ENCODE data around the gene DOCK1.

The DOCK1 gene

GRCh38 chr10:127406018-127406550 is 500.9 kb downstream of the DOCK1 start:
- Histone ChIP-seq H3K9me3 (ENCODE audit: control insufficient read depth, low read length) (no peaks in the 10 kb centered on the region), H3K4me1 (ENCODE audit: control insufficient read depth, insufficient read depth, low read length) (no peaks in the 10 kb centered on the region), H3K4me3 (ENCODE audit: low read length) (no peak overlapping the region), H3K27me3 (ENCODE audit: control insufficient read depth, insufficient read depth, low read length) (no peaks in the 10 kb centered on the region), H3K9ac (ENCODE audit: low read length) (no peak overlapping the region), H3K36me3 (ENCODE audit: control insufficient read depth, insufficient read depth, low read length) (no peaks in the 10 kb centered on the region)

GRCh38 chr10:127407551-127407950 is 502.3 kb downstream of the DOCK1 start:
- no peaks in the 10 kb centered on the region for H3K27me3 ChIP-seq (ENCODE audit: control insufficient read depth, insufficient read depth, low read length)
- no peak overlapping the region for H3K4me3 ChIP-seq (ENCODE audit: low read length)
- H3K36me3 ChIP-seq (ENCODE audit: control insufficient read depth, insufficient read depth, low read length) = no peaks in the 10 kb centered on the region
- no peak overlapping the region for H3K9ac ChIP-seq (ENCODE audit: low read length)
- no peaks in the 10 kb centered on the region for H3K4me1 ChIP-seq (ENCODE audit: control insufficient read depth, insufficient read depth, low read length)
- H3K9me3 ChIP-seq (ENCODE audit: control insufficient read depth, low read length) = no peaks in the 10 kb centered on the region

DNA sequence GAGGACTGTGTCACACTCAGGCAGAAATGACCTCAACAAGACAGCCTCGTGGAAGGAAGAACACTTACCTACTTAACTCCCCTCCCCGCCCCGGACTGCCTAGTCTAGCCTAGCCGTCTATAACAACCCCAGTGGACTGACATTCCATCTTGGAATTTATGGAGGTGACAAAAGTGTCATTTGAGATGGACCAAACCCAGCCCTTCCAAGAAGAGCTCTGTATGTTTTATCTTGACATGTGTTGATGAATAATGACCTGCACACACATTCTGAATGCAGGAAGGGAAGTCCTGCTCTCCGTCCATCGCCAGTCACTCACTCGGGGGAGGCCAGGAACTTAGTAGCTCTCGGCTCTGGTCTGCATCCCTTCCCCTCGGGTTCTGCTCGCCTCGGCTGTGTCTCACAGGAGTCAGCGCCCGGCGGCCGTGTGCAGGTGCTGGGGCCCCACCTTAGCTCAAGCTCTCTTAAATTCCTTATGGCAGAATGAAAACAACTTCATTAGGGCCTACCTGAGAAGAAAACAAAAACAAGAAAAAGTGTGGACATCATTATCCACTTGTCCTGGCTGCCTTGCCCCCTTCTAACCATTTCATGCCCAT is 503.0 kb downstream of the DOCK1 start:
- Histone ChIP-seq H3K9ac (ENCODE audit: low read length) (no peak overlapping the region), H3K4me1 (ENCODE audit: control insufficient read depth, insufficient read depth, low read length) (no peaks in the 10 kb centered on the region), H3K36me3 (ENCODE audit: control insufficient read depth, insufficient read depth, low read length) (no peaks in the 10 kb centered on the region), H3K9me3 (ENCODE audit: control insufficient read depth, low read length) (no peaks in the 10 kb centered on the region), H3K4me3 (ENCODE audit: low read length) (no peak overlapping the region), H3K27me3 (ENCODE audit: control insufficient read depth, insufficient read depth, low read length) (no peaks in the 10 kb centered on the region)

GRCh38 chr10:127408733-127409132 is 503.5 kb downstream of the DOCK1 start:
- Histone ChIP-seq H3K9me3 (ENCODE audit: control insufficient read depth, low read length) (no peaks in the 10 kb centered on the region), H3K36me3 (ENCODE audit: control insufficient read depth, insufficient read depth, low read length) (no peaks in the 10 kb centered on the region), H3K4me1 (ENCODE audit: control insufficient read depth, insufficient read depth, low read length) (no peaks in the 10 kb centered on the region), H3K27me3 (ENCODE audit: control insufficient read depth, insufficient read depth, low read length) (no peaks in the 10 kb centered on the region), H3K4me3 (ENCODE audit: low read length) (no peak overlapping the region), H3K9ac (ENCODE audit: low read length) (no peak overlapping the region)

GRCh38 chr10:127410030-127410429 is 504.8 kb downstream of the DOCK1 start:
- Histone ChIP-seq H3K36me3 (ENCODE audit: control insufficient read depth, insufficient read depth, low read length) (no peaks in the 10 kb centered on the region), H3K9me3 (ENCODE audit: control insufficient read depth, low read length) (no peaks in the 10 kb centered on the region), H3K4me3 (ENCODE audit: low read length) (no peak overlapping the region), H3K27me3 (ENCODE audit: control insufficient read depth, insufficient read depth, low read length) (no peaks in the 10 kb centered on the region), H3K9ac (ENCODE audit: low read length) (no peak overlapping the region), H3K4me1 (ENCODE audit: control insufficient read depth, insufficient read depth, low read length) (no peaks in the 10 kb centered on the region)

DNA sequence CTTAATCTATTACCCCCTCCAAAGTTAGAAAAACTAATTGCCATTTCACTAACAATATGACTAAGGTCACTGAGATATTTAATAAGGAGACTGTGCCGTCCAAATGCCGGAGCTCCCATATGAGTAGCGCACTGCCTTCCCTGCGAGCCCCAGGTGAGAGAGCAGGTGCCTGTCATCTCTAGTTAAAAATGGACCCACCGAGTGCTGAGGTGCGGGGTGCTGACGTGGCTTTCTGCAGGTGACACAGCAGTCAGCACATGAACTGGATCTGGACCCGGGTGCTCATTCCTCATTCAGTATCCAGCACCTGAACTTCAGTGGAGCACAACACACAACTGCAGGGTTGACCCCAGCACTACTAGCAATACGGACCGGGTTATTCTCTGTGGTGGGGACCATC is 505.8 kb downstream of the DOCK1 start:
- H3K9ac ChIP-seq (ENCODE audit: low read length) = no peak overlapping the region
- H3K9me3 ChIP-seq (ENCODE audit: control insufficient read depth, low read length) = no peaks in the 10 kb centered on the region
- no peaks in the 10 kb centered on the region for H3K4me1 ChIP-seq (ENCODE audit: control insufficient read depth, insufficient read depth, low read length)
- no peaks in the 10 kb centered on the region for H3K27me3 ChIP-seq (ENCODE audit: control insufficient read depth, insufficient read depth, low read length)
- H3K4me3 ChIP-seq (ENCODE audit: low read length) = no peak overlapping the region
- H3K36me3 ChIP-seq (ENCODE audit: control insufficient read depth, insufficient read depth, low read length) = no peaks in the 10 kb centered on the region

DNA sequence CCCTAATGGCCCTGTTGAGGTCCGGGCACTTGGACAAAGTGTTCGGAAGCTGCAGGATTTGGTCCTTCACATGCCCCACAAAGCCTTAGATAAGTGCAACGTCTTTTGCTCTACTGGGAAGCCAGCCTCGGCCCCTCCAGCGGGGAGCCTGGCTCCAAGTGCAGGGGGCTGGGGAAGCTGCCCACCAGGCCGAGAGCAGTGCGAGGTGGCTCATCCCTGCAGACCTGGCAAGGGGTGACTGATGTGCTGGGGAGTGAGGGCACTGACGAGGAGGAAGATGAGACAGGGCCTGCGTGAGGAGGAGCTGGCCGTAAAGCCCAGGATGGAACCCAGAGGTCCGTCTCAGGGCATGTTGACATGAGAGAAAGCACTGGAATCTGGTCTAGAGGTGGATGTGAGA is 508.1 kb downstream of the DOCK1 start:
- no peak overlapping the region for H3K4me3 ChIP-seq (ENCODE audit: low read length)
- no peaks in the 10 kb centered on the region for H3K36me3 ChIP-seq (ENCODE audit: control insufficient read depth, insufficient read depth, low read length)

DNA sequence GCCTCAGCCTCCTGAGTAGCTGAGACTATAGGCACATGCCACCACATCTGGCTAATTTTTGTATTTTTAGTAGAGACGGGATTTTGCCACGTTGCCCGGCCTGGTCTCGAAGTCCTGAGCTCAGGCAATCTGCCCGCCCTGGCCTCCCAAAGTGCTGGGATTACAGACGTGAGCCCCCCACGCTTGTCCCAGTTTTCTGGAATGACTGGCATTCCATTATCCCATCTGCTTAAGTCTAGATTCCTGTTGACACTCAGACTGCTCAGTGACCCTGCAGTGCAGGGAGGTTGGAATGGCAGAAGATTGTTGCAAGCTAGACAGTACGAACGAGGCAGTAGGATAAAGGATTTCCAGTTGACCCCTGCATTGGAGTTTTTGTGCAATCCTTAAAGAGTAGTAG is 508.8 kb downstream of the DOCK1 start:
- H3K4me1 ChIP-seq (ENCODE audit: control insufficient read depth, insufficient read depth, low read length) = no peaks in the 10 kb centered on the region
- no peaks in the 10 kb centered on the region for H3K9me3 ChIP-seq (ENCODE audit: control insufficient read depth, low read length)
- H3K27me3 ChIP-seq (ENCODE audit: control insufficient read depth, insufficient read depth, low read length) = no peaks in the 10 kb centered on the region
- H3K9ac ChIP-seq (ENCODE audit: low read length) = no peak overlapping the region
- H3K4me3 ChIP-seq (ENCODE audit: low read length) = no peak overlapping the region
- H3K36me3 ChIP-seq (ENCODE audit: control insufficient read depth, insufficient read depth, low read length) = no peaks in the 10 kb centered on the region

More for the DNA sequence above, 508.1 kb downstream of the DOCK1 start:
- Histone ChIP-seq H3K27me3 (ENCODE audit: control insufficient read depth, insufficient read depth, low read length) (no peaks in the 10 kb centered on the region), H3K9me3 (ENCODE audit: control insufficient read depth, low read length) (no peaks in the 10 kb centered on the region), H3K9ac (ENCODE audit: low read length) (no peak overlapping the region), H3K4me1 (ENCODE audit: control insufficient read depth, insufficient read depth, low read length) (no peaks in the 10 kb centered on the region)

DNA sequence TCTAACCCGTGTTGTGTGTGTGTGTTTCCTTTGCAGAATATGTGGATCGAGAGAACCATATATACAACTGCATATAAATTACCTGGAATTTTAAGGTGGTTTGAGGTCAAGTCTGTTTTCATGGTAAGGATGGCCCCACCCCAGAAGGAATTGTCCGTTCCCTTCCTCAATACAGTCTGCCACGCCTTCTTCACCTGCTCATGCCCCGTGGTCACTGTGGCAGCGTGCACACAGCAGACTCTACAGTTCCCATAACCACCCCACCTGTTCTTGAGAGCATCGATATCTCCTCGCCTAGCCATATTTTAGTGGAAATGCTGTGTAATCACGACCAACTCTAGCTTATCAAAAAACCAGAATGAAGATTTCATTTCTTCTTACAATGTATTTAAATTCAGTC is 509.9 kb downstream of the DOCK1 start:
- Histone ChIP-seq H3K9me3 (ENCODE audit: control insufficient read depth, low read length) (no peaks in the 10 kb centered on the region), H3K4me1 (ENCODE audit: control insufficient read depth, insufficient read depth, low read length) (no peaks in the 10 kb centered on the region), H3K4me3 (ENCODE audit: low read length) (no peak overlapping the region), H3K36me3 (ENCODE audit: control insufficient read depth, insufficient read depth, low read length) (no peaks in the 10 kb centered on the region), H3K27me3 (ENCODE audit: control insufficient read depth, insufficient read depth, low read length) (no peaks in the 10 kb centered on the region), H3K9ac (ENCODE audit: low read length) (no peak overlapping the region)

DNA sequence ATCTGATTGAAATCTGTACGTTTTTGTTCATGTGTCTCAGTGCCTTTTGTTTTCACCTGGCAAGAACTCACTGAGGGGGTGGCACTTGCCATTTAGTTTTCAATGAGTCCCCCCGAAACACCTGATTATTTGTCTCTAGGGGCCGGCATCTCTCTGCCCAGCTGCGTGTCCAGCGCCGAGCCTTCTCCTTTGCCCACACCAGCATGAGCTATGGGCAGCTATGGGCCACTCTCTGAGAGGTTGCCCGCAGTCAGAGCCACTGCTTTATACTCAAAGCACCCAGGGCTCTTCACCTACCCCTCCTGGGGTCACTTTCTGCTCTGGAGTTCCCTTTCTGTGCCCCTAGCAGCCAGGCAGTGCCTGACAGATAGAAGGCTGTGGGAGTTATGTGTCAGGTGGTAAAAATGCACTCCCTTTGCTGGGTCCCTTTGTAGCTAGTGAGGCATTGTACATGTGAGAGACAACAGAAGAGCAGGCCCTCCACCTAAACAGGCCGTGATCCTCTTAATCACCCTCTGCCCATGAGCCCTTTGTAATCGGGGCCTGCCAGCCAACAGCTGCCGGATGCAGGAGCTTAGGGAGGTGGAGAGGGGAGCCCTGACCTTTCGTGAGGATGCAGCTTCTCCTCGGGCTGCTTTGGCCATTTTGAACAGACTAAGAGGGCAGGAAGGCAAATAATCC is 510.8 kb downstream of the DOCK1 start:
- no peaks in the 10 kb centered on the region for H3K9me3 ChIP-seq (ENCODE audit: control insufficient read depth, low read length)
- H3K27me3 ChIP-seq (ENCODE audit: control insufficient read depth, insufficient read depth, low read length) = no peaks in the 10 kb centered on the region
- no peaks in the 10 kb centered on the region for H3K4me1 ChIP-seq (ENCODE audit: control insufficient read depth, insufficient read depth, low read length)
- H3K36me3 ChIP-seq (ENCODE audit: control insufficient read depth, insufficient read depth, low read length) = no peaks in the 10 kb centered on the region
- H3K9ac ChIP-seq (ENCODE audit: low read length) = no peak overlapping the region
- H3K4me3 ChIP-seq (ENCODE audit: low read length) = no peak overlapping the region

DNA sequence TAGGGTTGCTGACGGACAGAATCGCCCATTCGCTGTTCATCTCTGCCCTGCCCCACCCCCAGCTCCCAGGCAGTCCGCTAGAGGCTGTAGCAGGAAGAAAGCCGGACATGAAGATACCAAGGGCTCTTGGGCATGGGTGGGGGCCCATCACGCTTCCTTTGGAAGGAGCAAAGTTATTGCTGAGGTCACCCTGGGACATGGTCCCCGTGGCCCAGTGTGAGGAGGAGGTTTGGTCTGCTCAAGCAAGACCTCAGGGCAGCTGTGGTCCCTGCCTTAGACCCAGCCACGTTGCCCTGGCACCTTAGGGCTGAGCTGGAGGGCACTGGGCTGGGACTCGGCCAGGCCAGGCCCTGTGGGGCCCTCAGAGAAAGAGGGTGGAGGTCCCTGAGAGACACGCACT is 511.8 kb downstream of the DOCK1 start:
- no peaks in the 10 kb centered on the region for H3K4me1 ChIP-seq (ENCODE audit: control insufficient read depth, insufficient read depth, low read length)
- no peaks in the 10 kb centered on the region for H3K36me3 ChIP-seq (ENCODE audit: control insufficient read depth, insufficient read depth, low read length)
- no peaks in the 10 kb centered on the region for H3K27me3 ChIP-seq (ENCODE audit: control insufficient read depth, insufficient read depth, low read length)

GRCh38 chr10:127417686-127418401 is 512.6 kb downstream of the DOCK1 start:
- Histone ChIP-seq H3K9ac (ENCODE audit: low read length) (no peak overlapping the region), H3K4me3 (ENCODE audit: low read length) (no peak overlapping the region), H3K4me1 (ENCODE audit: control insufficient read depth, insufficient read depth, low read length) (no peaks in the 10 kb centered on the region), H3K36me3 (ENCODE audit: control insufficient read depth, insufficient read depth, low read length) (no peaks in the 10 kb centered on the region), H3K27me3 (ENCODE audit: control insufficient read depth, insufficient read depth, low read length) (no peaks in the 10 kb centered on the region), H3K9me3 (ENCODE audit: control insufficient read depth, low read length) (no peaks in the 10 kb centered on the region)

More for the DNA sequence above, 511.8 kb downstream of the DOCK1 start:
- H3K9ac ChIP-seq (ENCODE audit: low read length) = no peak overlapping the region
- no peaks in the 10 kb centered on the region for H3K9me3 ChIP-seq (ENCODE audit: control insufficient read depth, low read length)
- no peak overlapping the region for H3K4me3 ChIP-seq (ENCODE audit: low read length)
